GM12864 (cell line): ENCODE results near the gene CORO2B.

Source experiments
- DNase-seq: peaks from one replicate; pipeline ENCODE4 v3.0.0-alpha.2; 2011; ENCODE audit warnings: low read depth
- H3K4me3 ChIP-seq: 2 replicates; pipeline ENCODE4 v1.5.1; 2011; ENCODE audit warnings: mild to moderate bottlenecking, low read depth, low read length, control low read depth
- CTCF ChIP-seq: IDR thresholded peaks from 2 replicates; pipeline ENCODE4 v1.5.1; 2011; ENCODE audit warnings: low read depth, mild to moderate bottlenecking, moderate library complexity, low read length, control low read depth, inconsistent platforms; ENCODE audit errors: missing control alignments

The CORO2B gene

DNA sequence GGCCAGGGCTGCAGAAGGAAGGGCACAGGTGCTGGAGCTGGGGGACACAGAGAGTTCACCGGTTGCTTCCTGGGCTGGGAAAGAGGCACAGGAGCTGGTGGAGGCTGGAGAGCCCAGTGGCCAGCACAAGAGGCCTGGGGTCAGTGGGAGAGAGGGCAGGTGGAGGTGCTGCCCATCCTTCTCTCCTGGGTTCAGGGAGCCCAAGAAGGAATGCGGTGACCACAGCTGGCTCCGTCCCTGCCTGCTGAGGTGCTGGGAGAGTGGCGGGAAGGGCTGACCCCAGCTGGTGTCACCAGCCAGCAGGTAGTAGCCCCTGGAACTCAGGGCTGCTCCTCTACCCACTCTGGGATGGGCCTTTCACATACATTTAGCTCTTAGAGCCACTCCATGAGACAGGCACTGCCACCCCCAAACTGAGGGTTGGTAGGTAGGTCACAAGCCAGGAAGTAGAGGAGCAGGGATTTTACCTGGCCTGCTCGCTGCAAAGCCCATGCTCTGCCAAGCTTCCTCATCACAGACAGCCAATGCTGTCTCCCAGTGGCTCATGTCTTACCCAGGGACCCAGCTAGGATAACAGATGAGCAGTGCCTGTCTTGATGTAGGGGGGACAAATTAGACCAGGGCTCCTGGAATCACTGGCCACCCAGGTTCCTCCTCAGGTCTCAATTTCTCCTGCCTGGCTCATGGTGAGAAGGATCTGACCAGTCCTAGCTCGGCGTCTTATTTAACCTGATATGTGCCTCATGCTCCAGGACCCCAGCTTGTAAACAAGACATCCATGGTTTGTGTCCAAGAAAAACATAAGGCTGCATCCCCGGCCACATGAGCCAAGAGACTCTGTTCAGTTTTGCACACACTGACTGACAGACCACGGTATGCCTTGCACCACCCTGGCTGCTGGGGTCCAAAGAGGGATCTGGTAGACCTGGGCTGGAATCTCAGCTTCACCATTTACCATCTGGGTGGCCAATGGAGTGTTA lies 119.2 kb downstream of the CORO2B start:
- DNase-seq, result no peak
- no peak overlapping the region for H3K4me3 ChIP-seq
- no peak for TF ChIP-seq CTCF

- TF ChIP-seq CTCF, result no peak
Observed at GRCh38 chr15:68698708-68699107, 119.9 kb downstream of the CORO2B start.

DNA sequence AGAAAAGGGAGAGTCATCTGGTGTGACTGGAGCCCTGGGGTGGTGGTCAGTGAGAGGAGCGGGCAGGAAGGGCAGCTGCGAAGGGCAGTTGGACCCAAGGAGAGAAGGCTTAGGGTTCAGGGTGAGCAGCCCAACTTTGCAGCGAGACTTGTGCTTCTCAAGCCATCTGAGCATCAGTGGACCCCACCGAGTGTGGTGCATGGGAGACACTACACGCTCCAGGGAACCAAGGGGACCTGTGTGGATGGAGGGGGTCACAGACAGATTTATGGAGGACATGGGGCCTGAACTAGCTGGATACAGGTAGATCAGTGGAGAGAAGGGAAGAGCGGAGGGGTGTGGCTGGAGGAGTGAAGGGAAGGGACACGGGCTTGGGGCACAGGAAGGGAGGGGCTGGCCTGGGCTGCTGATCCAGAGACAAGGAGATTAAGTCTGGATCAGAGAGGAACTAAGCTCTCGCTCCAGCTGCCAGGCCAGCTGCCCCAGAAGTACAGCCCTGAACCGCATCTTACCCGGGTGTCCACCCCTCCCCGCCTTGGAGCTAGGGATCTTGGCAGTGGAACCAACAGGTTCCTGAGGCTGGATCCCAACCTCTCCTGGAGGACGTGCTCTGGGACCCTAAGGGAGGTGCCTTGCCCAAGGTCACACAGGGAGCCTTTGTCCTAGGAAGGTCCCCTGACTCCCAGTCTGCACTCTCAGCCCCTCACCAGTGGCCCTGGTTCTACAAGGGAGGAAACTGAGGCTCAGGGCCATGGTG lies 120.5 kb downstream of the CORO2B start:
- no peak overlapping the region for H3K4me3 ChIP-seq
- DNase-seq, result no peak
- TF ChIP-seq CTCF, result no peak

More at GRCh38 chr15:68698708-68699107, 119.9 kb downstream of the CORO2B start:
- DNase-seq, result no peak
- H3K4me3 ChIP-seq, result no peak overlapping the region

GRCh38 chr15:68699881-68700454 lies 121.2 kb downstream of the CORO2B start:
- DNase-seq, result no peak
- no peak overlapping the region for H3K4me3 ChIP-seq
- TF ChIP-seq CTCF, result no peak

DNA sequence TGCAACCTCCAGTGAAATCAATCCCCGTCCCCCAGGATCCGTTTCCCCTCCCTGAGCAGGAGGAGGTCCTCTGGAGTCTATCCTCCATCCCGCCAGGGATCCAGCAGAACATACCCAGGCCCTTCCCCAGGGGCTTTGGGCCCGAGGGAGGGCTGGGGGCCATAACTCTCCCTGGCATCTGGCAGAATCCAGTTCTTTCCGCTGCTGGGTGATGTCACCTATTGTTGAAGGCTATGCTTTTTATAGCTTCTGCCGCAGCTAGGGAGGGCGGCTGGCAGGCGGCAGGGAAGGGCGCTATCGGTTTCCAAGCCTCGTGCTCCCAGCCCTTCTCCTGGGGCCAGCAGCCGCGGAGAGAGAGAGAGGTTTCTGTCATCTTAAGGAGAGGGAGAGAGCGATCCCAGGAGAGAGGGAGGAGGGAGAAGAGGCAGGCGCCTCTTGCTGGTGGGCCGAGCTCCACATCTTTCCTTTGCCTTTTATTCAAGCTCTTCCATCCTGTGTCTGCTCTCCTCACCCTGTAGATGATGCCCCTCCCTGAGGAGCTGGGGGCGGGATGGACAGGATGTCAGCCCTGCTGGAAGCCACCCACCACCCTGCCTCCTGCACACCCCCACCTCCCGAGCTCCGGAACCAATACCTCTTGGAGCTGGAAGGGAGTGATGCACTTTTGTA lies 121.8 kb downstream of the CORO2B start:
- H3K4me3 ChIP-seq, result no peak overlapping the region
- TF ChIP-seq CTCF, result no peak
- DNase-seq, result no peak

DNA sequence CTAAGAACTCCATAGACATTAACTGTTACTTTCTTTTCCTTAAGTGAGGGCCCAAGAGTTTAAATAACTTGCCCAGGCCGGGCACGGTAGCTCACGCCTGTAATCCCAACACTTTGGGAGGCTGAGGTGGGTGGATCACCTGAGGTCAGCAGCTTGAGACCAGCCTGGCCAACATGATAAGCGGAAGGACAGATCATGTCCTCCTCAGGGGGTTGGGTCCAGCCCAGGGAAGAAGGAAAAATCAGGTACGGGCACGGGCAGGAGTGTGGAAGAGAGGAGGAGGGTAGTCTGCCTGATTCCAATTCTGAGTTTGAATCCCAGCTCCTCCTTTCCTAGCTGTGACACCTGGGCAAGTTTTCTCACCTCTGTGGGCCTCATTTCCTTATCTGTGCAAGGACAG lies 123.1 kb downstream of the CORO2B start:
- no peak overlapping the region for H3K4me3 ChIP-seq
- TF ChIP-seq CTCF, result no peak
- DNase-seq, result no peak
